GM21717 (cell line): ENCODE measurements around the gene NFE2.
"Not testable (repeated sequence)": the region's sequence is repeated elsewhere in the genome, so short reads cannot be mapped to it uniquely, and the experiment has no call there.

Experiments
- ATAC-seq: cut with Tn5 transposase; IDR thresholded peaks from one replicate; pipeline ENCODE4 v1.9.1; 2021; ENCODE audit warnings: mild to moderate bottlenecking, moderate library complexity; ENCODE audit not compliant: unreplicated experiment

The NFE2 gene

DNA sequence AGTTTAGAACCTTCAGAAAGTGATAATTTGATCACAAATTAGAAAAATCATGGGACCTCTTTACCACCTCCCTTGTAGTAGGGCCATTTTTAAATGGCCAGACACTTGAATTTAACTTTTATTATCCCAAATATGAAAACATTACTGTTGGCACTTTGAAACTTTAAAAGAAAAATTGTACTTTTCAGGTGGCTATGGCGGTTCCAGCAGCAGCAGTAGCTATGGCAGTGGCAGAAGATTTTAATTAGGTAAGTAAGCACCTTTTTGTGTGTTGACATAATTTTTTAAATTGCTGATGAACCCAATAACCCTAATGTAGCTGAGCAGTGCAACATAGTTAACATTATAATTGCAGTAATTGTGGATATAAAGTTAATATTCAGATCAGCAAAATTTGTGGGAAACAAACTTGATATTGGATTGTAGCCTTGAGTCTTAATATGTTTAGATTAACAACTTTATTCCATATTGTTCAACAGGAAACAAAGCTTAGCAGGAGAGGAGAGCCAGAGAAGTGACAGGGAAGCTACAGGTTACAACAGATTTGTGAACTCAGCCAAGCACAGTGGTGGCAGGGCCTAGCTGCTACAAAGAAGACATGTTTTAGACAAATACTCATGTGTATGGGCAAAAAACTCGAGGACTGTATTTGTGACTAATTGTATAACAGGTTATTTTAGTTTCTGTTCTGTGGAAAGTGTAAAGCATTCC is 16.6 kb downstream of the NFE2 start:
- ATAC-seq: not testable (repeated sequence)

DNA sequence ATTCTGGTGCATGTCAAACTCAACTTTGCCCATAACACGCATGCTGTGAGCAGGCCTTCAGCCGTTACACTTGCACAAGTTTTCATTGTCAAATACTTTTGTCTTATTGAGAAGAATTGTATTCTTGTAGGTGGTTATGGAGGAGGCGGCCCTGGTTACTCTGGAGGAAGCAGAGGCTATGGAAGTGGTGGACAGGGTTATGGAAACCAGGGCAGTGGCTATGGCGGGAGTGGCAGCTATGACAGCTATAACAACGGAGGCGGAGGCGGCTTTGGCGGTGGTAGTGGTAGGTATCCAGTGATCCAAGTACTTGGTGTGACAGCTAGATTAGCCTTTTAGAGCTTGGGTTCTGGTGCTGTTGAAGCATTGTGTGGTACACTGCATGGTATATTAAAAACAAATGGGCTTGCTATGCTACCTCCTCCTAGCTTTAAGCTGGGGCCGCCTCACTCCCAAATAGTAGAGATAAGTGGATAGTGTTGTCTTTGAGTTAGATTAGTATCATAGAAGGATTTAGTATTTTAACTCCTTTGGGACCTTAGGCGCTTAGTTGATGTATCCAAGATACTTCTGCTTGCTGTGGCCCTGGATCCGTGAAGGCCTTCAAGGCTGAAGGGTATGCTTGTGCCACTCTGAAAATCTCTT is 17.7 kb downstream of the NFE2 start:
- no peak for ATAC-seq

DNA sequence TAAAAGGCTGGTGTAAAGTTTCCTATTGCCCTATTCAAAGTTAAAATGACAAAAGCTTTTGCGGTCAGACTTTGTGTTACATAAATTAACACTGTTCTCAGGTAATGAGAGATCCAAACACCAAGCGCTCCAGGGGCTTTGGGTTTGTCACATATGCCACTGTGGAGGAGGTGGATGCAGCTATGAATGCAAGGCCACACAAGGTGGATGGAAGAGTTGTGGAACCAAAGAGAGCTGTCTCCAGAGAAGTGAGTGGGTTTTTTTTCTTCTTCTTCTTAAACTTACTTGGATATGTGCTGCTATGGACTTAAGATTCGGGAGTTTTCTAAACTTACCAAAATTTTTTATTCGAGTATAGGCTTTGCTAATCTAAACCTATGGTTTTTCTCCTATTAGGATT is 19.1 kb downstream of the NFE2 start:
- not testable (repeated sequence) for ATAC-seq

DNA sequence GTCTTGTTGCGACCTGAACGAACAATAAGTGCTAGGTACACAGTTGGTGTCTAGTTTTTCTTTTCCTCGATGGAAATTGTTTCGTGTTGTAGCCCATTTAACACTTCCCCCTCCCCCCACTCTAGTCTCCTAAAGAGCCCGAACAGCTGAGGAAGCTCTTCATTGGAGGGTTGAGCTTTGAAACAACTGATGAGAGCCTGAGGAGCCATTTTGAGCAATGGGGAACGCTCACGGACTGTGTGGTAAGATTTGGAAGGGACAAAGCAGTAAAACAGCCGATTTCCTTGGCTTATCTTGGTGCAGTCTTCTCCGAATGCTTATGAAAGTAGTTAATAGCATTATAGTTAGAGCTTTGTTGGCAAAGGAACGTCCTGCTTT is 19.6 kb downstream of the NFE2 start:
- ATAC-seq: not testable (repeated sequence)

DNA sequence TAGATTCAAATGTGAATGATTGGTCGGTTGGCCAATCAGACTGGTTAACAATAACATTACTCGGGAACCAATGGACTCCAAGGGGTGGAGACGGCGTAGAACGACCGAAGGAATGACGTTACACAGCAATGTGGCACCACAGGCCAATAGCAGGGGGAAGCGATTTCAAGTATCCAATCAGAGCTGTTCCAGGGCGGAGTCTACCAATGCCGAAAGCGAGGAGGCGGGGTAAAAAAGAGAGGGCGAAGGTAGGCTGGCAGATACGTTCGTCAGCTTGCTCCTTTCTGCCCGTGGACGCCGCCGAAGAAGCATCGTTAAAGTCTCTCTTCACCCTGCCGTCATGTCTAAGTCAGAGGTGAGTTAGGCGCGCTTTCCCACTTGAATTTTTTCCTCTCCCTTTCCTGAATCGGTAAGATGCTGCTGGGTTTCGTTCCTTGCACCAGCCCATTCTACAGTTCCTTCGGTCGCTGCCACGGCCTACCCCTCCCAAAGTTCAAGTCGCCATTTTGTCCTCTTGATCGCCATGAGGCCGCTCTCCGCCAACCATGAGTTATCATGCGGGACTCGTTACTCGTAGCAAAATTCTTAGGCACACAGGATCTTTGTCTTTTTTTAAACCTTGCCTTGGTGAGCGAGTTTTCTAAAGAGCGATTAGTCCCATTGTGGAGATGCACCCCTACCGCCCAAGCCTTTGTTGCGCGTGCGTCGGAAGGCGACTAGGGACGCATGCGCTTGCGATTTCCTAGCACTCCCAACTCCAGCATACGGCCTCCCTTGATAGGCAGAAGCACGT is 20.2 kb downstream of the NFE2 start, which contains the start of gene HNRNPA1:
Gene HNRNPA1, plus strand, starts transcription at position 259 of the 793 bp plus-strand sequence. Its CDS starts 82 bp downstream, at position 341.
- peak; percentile 80 for ATAC-seq

- ATAC-seq: peak; percentile 70
Observed at GRCh38 chr12:54279632-54280467, 21.0 kb downstream of the NFE2 start, which contains the start of gene CBX5. CBX5 (minus strand) TSS chr12:54280122; CDS start chr12:54257650, 22,472 bp downstream.

- ATAC-seq: no peak
Observed at GRCh38 chr12:54279227-54279631, 21.6 kb downstream of the NFE2 start.

DNA sequence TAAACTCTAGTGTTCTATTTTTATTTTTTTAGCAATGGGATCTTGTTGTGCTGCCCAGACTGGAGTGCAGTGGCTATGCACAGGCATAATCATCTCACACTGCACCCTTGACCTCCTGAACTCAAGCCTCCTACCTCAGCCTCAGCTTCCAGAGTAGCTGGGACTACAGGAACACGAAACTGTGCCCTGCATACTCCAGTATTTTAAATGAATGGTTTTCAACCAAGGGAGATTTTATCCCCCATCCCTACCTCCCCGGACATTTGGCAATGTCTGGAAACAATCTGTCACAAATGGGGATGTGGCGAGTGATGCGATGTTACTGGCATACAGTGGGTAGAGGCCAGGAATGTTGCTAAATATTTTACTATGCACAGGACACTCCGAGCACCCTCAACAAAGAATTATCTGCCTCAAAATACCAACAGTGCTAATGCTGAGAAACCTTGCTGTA is 23.0 kb downstream of the NFE2 start:
- ATAC-seq: no peak

DNA sequence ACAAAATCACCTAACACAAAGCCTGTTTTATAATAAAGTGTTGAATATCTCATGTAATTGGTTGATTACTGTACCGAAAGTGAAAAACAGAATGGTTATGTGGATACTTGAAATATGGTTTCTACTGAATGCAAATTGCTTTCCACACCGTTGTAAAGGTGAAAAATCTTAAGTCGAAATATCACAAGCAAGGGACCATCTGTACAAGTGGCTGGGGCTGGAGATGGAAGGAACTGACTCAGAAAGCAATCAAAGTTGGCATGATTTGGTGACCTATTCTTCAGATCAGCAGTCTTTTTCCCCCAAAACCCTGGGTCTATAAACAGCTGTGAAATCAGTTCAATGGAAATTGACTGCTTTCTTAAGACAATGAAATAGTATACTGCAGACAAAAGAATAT is 24.4 kb downstream of the NFE2 start:
- ATAC-seq: no peak

DNA sequence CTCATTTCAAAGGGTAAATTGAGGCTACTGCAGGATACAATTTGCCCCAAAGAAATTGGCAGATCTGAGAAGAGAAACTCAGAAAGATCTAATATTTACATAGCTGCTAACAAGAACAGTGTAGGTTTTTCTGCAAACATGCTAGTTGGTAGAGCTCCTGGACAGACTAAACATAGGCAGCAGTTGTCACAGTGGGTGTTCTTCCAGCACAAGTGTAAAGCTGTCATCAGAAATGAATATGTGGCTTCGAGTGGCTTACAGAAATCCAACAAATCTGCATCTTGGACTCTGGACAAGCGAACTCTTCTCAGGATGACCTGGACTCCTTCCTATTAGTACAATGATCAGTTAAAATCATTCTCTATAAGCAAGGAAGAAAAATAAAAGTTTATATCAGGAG is 26.8 kb downstream of the NFE2 start:
- ATAC-seq: no peak

DNA sequence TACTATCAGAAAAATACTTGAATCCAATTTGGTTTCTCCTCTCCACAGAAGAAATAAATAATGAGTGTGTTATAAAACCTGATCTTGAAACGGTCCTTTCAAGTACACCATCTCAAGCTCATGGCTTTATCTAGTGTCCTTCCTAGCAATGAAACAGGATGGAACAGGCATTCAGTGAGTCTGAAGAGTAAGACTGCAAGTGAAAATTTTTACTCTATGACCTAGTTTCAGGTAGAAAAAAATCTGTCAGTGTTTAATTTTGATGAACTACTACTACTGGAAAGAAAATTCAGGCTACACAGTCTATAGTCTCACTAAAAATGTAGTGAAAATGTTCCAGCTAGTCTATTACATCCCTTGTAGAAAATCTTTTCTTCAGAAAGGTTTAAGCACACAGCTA is 28.6 kb downstream of the NFE2 start:
- no peak for ATAC-seq

DNA sequence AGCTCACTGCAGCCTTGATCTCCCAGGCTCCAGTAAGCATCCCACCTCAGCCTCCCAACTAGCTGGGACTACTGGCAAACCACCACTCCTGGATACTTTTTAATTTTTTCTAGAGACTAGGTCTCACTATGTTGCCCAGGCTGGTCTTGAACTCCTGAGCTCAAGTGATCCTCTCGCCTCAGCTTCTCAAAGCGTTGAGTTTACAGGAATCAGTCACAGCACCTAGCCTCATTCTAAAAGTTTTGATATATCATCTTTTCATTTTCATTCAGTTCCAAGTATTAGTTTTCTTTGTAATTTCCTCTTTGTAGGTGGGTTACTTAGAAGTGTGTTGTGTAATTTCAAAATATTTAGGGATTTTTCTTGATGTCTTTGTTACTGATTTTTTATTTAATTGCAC is 30.5 kb downstream of the NFE2 start:
- no peak for ATAC-seq

- ATAC-seq: no peak
Observed at GRCh38 chr12:54266852-54267251, 34.0 kb downstream of the NFE2 start.

DNA sequence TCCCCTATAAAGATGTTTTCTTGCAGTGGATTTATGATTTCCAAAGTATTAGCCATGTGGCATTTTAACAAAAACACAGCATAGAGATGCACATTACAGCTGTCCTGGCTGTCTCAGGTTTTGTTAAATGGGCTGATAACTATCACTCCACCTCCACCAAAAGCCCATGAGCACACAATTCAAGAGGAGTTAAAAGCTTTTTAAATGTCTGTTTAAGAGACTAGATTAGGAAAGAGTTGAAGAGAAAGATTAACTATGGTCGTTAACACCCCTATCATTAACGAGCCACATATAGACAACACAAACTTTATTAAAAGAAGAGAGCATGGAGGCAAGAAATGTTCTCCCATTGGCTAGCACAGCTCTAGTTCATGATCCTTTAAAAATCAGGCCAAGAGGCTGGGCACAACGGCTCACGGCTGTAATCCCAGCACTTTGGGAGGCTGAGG is 35.4 kb downstream of the NFE2 start:
- no peak for ATAC-seq

DNA sequence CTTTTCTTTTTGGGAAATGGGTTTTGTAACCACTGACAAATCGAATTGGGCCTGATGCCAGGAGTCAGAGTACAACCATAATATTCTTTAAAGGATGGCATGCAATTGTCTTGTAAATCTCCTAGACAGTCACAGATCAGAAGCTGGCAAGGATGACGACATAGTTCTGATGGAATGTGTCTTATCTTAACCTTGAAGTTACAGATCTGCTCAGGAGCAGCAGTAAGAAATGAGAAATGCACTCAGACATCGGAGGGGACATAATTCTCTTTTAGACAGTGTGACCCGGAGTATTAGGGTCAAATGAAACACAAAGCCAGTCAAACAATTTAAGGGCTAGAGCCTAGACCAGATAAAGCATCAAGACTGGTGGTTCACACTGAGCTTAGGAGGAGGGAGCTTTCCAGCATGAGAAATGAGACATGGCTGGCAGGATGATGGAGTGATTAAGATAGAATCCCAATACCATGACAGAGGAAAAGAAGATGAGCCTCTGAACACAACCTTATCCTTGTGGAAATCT is 38.4 kb downstream of the NFE2 start:
- ATAC-seq: no peak

GRCh38 chr12:54261815-54262402 is 38.9 kb downstream of the NFE2 start:
- ATAC-seq: no peak

- ATAC-seq: peak; percentile 71
Observed at GRCh38 chr12:54259194-54260011, 41.4 kb downstream of the NFE2 start.

GRCh38 chr12:54258201-54258681 is 42.6 kb downstream of the NFE2 start:
- no peak for ATAC-seq

DNA sequence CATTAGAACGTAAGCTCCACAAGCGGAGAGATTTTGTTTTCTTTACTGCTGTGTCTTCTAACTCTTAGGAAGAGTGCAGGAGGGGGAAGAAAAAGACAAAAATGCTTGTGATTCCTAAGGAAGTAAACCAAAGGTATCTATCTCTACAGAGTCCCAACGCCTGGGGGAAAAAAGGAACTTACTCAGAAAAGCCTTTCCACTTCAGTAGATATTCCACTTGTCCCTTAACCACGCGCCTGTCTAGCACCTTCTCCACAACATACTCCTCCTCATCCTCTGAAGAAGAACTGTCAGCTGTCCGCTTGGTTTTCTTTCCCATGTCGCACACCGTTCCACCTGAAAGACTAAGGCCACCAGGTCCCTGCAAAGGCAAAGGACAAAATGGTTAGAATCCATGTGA is 43.5 kb downstream of the NFE2 start:
- ATAC-seq: no peak
